Heart right ventricle (tissue), 16 donors: ENCODE measurements around the gene LRFN4. TPM values are rescaled to one million over a fixed set of nuclear protein-coding genes. Genes with fewer than 3 reads are reported as not detected.

ENCODE experiments used
- ATAC-seq, 8 donors: fragments of 200-7000 bp; cut with Tn5 transposase; one replicate each; pipeline ENCODE4 v1.9.1; 2020; ENCODE audit warnings: mild to moderate bottlenecking in 8 of 8, moderate library complexity in 8 of 8, moderate number of reproducible peaks in 1 of 8
- DNase-seq, 2 donors: peaks; one replicate each; pipeline ENCODE4 v3.0.0-alpha.2; 2020
- H3K27ac ChIP-seq, 10 donors: fragments of 200-600 bp; sonication (generic) in 2 of 10; one replicate each; pipeline versions ENCODE4 v1.5.0 to v1.8.0; 2020 to 2022; ENCODE audit warnings: mild to moderate bottlenecking in 3 of 10
- H3K27me3 ChIP-seq, 7 donors: fragments of 200-600 bp; one replicate each; pipeline ENCODE4 v1.8.0; 2021 to 2022; ENCODE audit warnings: mild to moderate bottlenecking in 2 of 7
- H3K36me3 ChIP-seq, 9 donors: fragments of 200-600 bp; sonication (generic) in 1 of 9; one replicate each; pipeline versions ENCODE4 v1.5.0 to v1.8.0; 2020 to 2022; ENCODE audit warnings: mild to moderate bottlenecking in 2 of 9
- H3K4me1 ChIP-seq, 9 donors: fragments of 200-600 bp; sonication (generic) in 1 of 9; one replicate each; pipeline versions ENCODE4 v1.5.0 to v1.8.0; 2020 to 2022; ENCODE audit warnings: mild to moderate bottlenecking in 4 of 9
- H3K4me3 ChIP-seq, 10 donors: fragments of 200-600 bp; sonication (generic) in 2 of 10; one replicate each; pipeline versions ENCODE4 v1.5.0 to v1.8.0; 2020 to 2022; ENCODE audit warnings: mild to moderate bottlenecking in 7 of 10, moderate library complexity in 2 of 10
- H3K9me3 ChIP-seq, 11 donors: fragments of 200-600 bp in 10 of 11; sonication (generic) in 2 of 11; one replicate each; pipeline versions ENCODE4 v1.5.0 to v1.8.0; 2013 to 2022; ENCODE audit warnings: mild to moderate bottlenecking in 2 of 11, control low read depth in 1 of 11, moderate library complexity in 1 of 11
- CTCF ChIP-seq, 9 donors: fragments of 200-600 bp; sonication (generic) in 2 of 9; IDR thresholded peaks; one replicate each; pipeline versions ENCODE4 v1.5.0 to v1.8.0; 2021 to 2022; ENCODE audit warnings: antibody characterized with exemption in 9 of 9, mild to moderate bottlenecking in 5 of 9, moderate library complexity in 1 of 9
- WGBS, 2 donors: extraction: QIAGEN DNeasy Blood & Tissue Kit; methylation state at CpG; one replicate each; pipeline ENCODE4 v1.1.7; 2013; ENCODE audit warnings: inconsistent platforms in 1 of 2; 5-methylcytosine and 5-hydroxymethylcytosine counted together
- intact Hi-C, 10 donors: fragments of 100-400 bp; cut with DNase I; formaldehyde crosslinking; loops; one replicate each; pipeline versions ENCODE4 v1.11.1 to v1.14.2; 2022
- polyA plus RNA-seq, 2 donors: library from polyadenylated mRNA; stranded (reverse); fragments of 200-250 nt; gene quantifications; one replicate each; pipeline ENCODE4 v1.2.3, GENCODE V29; 2013
- total RNA-seq, 10 donors: library from RNA; stranded (reverse); fragmentation: NEBNext Ultra II Directional in 3 of 10; extraction: Animal tissue kit (Norgen Biotek cat#: 25700) in 3 of 10; gene quantifications; one replicate each; pipeline versions ENCODE4 v1.2.1 to v1.2.4, GENCODE V29; 2021 to 2023
- donor health status: Arrhythmogenic right ventricular cardiomyopathy.
- donor health status: ischemic (EF 13 %, LVEDD 7.1; RV severe dilation, severe dysfunction).
- donor health status: healthy with polysubstance abuse.
- donor health status: DM: no; HTN: yes; CAD: no.
- donor health status: DM: no; HTN: no; CAD: no.
- donor health status: ischemic (EF 25% LVEDD 6.9; RV normal size, moderate dysfunction).
- donor health status: ischemic (EF 25% LVEDD 5.7; RV mildly dilated, moderate dysfunction).
- donor health status: healthy.
- donor health status: DM: yes; HTN: yes; CAD: no.
- donor health status: Ischemic cardiomyopathy.
- donor health status: ischemic (EF 35%, LVEDD 5.7; RV mildly dilated, moderate dysfunction).
- donor health status: nonischemic (EF 11% LVEDD 7.7; RV severe dilation, severe dysfunction).
- donor health status: DM: yes; HTN: yes; CAD: no.
- donor health status: PGD.
- donor health status: ischemic (EF 29% LVEDD 5.4; RV normal size, mild dysfunction).
- donor health status: nonischemic (EF 23%, LVEDD 6.1; RV moderate dilation, normal function).

Gene LRFN4
- total and polyA plus RNA-seq, 12 donors: 9.1 to 33.1 (median 13.9) TPM

- ATAC-seq (no peak), DNase-seq (no peak)
- Histone ChIP-seq H3K27ac (no peak overlapping the region), H3K4me3 (no peak overlapping the region), H3K27me3 (no peaks in the 10 kb centered on the region), H3K36me3 (peaks cover 0 to 46% (median 6%) of the 10 kb centered on the region in 9 donors), H3K4me1 (peaks cover 9 to 39% (median 24%) of the 10 kb centered on the region in 9 donors), H3K9me3 (no peaks in the 10 kb centered on the region)
- intact Hi-C loops: loop anchor here in 1 of 10 donors (10.0 kb wide), 1 partner anchor 271 kb away; no protein-coding TSS in a partner anchor
- no peak for TF ChIP-seq CTCF (IDR thresholded peaks at IDR 0.05)
- WGBS, 2 donors: 88 to 92% methylated on average over 15 of the region's 15 CpGs
Measured at GRCh38 chr11:66845143-66845875, 11.6 kb upstream of the LRFN4 start.

GRCh38 chr11:66845876-66846212 is 11.0 kb upstream of the LRFN4 start:
- intact Hi-C loops: loop anchor here in 1 of 10 donors (10.0 kb wide), 1 partner anchor 271 kb away; no protein-coding TSS in a partner anchor

GRCh38 chr11:66846671-66847091 is 10.2 kb upstream of the LRFN4 start:
- intact Hi-C loops: loop anchor here in 1 of 10 donors (10.0 kb wide), 1 partner anchor 272 kb away; no protein-coding TSS in a partner anchor
- no peaks in the 10 kb centered on the region for H3K9me3 ChIP-seq
- ATAC-seq: no peak
- no peak for DNase-seq
- no peak overlapping the region for H3K4me3 ChIP-seq
- H3K4me1 ChIP-seq: peaks cover 9 to 27% (median 22%) of the 10 kb centered on the region in 9 donors
- H3K27me3 ChIP-seq: no peaks in the 10 kb centered on the region
- WGBS, 2 donors: 84 to 90% methylated on average over 4 of the region's 4 CpGs
- no peak overlapping the region for H3K27ac ChIP-seq
- TF ChIP-seq CTCF (IDR thresholded peaks at IDR 0.05): no peak
- peaks cover 0 to 46% (median 6%) of the 10 kb centered on the region in 9 donors for H3K36me3 ChIP-seq

More at GRCh38 chr11:66845876-66846212, 11.0 kb upstream of the LRFN4 start:
- H3K4me1 ChIP-seq: peaks cover 9 to 34% (median 24%) of the 10 kb centered on the region in 9 donors
- no peak for TF ChIP-seq CTCF (IDR thresholded peaks at IDR 0.05)
- no peaks in the 10 kb centered on the region for H3K9me3 ChIP-seq
- no peak for DNase-seq
- no peaks in the 10 kb centered on the region for H3K27me3 ChIP-seq
- H3K36me3 ChIP-seq: peaks cover 0 to 46% (median 6%) of the 10 kb centered on the region in 9 donors
- no peak for ATAC-seq
- no peak overlapping the region for H3K27ac ChIP-seq
- no peak overlapping the region for H3K4me3 ChIP-seq
- WGBS, 2 donors: 85 to 91% methylated on average over 9 of the region's 9 CpGs

GRCh38 chr11:66847461-66848232 is 9.2 kb upstream of the LRFN4 start:
- ATAC-seq: no peak
- H3K36me3 ChIP-seq: peaks cover 0 to 46% (median 6%) of the 10 kb centered on the region in 9 donors
- no peak overlapping the region for H3K4me3 ChIP-seq
- H3K27ac ChIP-seq: no peak overlapping the region
- no peak for TF ChIP-seq CTCF (IDR thresholded peaks at IDR 0.05)
- peaks cover 6 to 17% (median 13%) of the 10 kb centered on the region in 9 donors for H3K4me1 ChIP-seq
- H3K27me3 ChIP-seq: no peaks in the 10 kb centered on the region
- intact Hi-C loops: loop anchor here in 1 of 10 donors (10.0 kb wide), 1 partner anchor 273 kb away; no protein-coding TSS in a partner anchor
- no peaks in the 10 kb centered on the region for H3K9me3 ChIP-seq
- no peak for DNase-seq
- WGBS, 2 donors: 86 to 88% methylated on average over 14 of the region's 14 CpGs
